ENCODE data around the gene SLIT3. TPM values are rescaled to one million over a fixed set of nuclear protein-coding genes. Genes with fewer than 3 reads are reported as not detected.
A peak's percentile ranks its signal among the peaks of the same experiment; 100 is the strongest.

SLIT3 gene
- total and polyA plus RNA-seq, 9 of the 15 experiments (the other 6 are each of a cell fraction or from before 2014, with no cell fraction given), result 0.01 to 0.04 TPM; not detected in 7

GRCh38 chr5:168793841-168794837, 506.8 kb downstream of the SLIT3 start (continued):
- TF ChIP-seq E2F6 (IDR thresholded peaks at IDR 0.05; ENCODE audit: borderline replicate concordance in 1 of 2, extremely low read depth in 1 of 2, insufficient read depth in 1 of 2, insufficient read length in 1 of 2, low read depth in 1 of 2, low read length in 1 of 2, poor library complexity in 1 of 2, severe bottlenecking in 1 of 2) (no peak), SRF (CRISPR knock-in tag; IDR thresholded peaks at IDR 0.05) (no peak), HSF4 (CRISPR knock-in tag; IDR thresholded peaks at IDR 0.05; ENCODE audit: borderline replicate concordance) (no peak), SNIP1 (IDR thresholded peaks at IDR 0.05; ENCODE audit: low read depth) (no peak), ZHX1 (conservative IDR thresholded peaks at IDR 0.05; ENCODE audit: low read length) (no peak), TAF1 (IDR thresholded peaks at IDR 0.05; ENCODE audit: control insufficient read depth, extremely low read depth, insufficient read depth, low read length, severe bottlenecking) (no peak), L3MBTL2 (IDR thresholded peaks at IDR 0.05) (peak; percentile 31; the same call in 1 of the 2 replicates), ZBTB5 (IDR thresholded peaks at IDR 0.05) (no peak), SP2 (IDR thresholded peaks at IDR 0.05; ENCODE audit: extremely low read depth, low read depth, low read length, poor library complexity, severe bottlenecking) (no peak), STAT5A (IDR thresholded peaks at IDR 0.05; ENCODE audit: borderline replicate concordance, low read length) (no peak), KDM2B (CRISPR knock-in tag; IDR thresholded peaks at IDR 0.05) (no peak), TCF7 (IDR thresholded peaks at IDR 0.05; ENCODE audit: borderline replicate concordance) (no peak), ZNF165 (CRISPR knock-in tag; IDR thresholded peaks at IDR 0.05; ENCODE audit: borderline replicate concordance) (no peak), FOXJ2 (tag; IDR thresholded peaks at IDR 0.05) (no peak), E2F3 (CRISPR knock-in tag; IDR thresholded peaks at IDR 0.05) (no peak), ZNF253 (CRISPR knock-in tag; conservative IDR thresholded peaks at IDR 0.05) (no peak), ZBTB33 (CRISPR knock-in tag; IDR thresholded peaks at IDR 0.05) (no peak), HDAC2 (IDR thresholded peaks at IDR 0.05) (no peak), ZNF121 (CRISPR knock-in tag; conservative IDR thresholded peaks at IDR 0.05) (no peak)
